Stimulated activated CD4-positive, alpha-beta T cell treated with anti-CD3 and anti-CD28 coated beads, Interleukin-12 subunit alpha, Interleukin-12 subunit beta, amount 100 ng/mL, for 4 hours (primary cell): ENCODE data around the gene DND1.
"Not testable (repeated sequence)": the region's sequence is repeated elsewhere in the genome, so short reads cannot be mapped to it uniquely, and the experiment has no call there.

ENCODE experiments used
- DNase-seq: peaks from one replicate; pipeline ENCODE4 v3.0.0-alpha.2; 2020

Gene DND1

DNA sequence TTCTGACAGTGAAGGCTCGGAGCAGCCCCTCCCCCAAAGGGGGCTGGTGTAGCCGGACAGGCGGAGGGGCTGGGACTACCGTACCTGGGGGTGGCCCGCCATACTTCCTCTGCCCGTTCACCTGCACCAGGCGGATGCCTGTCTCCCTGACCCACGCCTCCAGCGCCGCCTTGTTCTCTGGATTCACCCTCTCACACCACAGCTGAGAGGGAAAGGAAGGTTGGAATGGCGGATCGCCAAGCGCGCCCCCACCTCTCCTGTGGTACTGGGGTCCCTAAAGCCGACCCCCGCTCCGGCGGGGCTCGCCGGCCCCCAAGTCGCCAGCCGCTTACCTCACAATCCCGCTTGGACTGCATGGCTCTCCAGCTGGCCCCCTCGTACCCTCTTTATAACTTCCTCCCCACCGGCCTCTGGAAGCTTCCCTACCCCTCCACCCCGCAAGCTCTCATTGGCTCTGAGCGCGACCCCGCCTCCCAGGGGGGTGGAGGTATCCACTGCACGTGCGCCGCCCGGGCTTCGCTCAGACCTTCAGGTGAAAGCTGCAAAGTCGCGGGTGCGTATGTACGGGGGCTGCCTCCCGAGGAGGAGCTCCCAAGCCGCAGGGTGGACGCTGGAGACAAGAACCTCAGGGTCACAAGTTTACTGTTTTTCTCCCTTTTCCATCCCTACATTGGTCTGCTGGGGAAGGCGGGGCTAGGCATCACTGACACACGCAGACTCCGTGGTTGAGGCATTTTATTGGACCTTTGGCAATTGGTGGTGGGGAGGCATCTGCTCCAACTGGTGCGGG, at the start of gene DND1:
Gene DND1, minus strand, starts transcription at position 390 of the 790 bp plus-strand sequence. Its CDS starts 34 bp downstream, at position 356.
- DNase-seq: no peak

DNA sequence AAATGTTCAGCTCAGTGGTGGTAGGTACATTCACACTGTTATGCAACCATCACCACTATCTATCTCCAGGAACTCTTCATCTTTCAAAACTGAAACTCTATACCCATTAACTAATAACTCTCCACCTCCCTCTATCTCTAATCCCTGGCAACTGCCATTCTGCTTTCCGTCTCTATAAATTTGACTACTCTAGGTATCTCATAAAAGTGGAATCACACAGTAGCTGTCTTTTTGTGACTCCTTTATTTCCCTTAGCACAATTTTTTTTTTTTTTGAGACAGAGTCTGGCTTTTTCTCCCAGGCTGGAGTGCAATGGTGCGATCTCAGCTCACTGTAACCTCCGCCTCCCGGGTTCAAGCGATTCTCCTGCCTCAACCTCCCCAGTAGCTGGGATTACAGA, 48.0 kb upstream of the DND1 start:
- not testable (repeated sequence) for DNase-seq

DNA sequence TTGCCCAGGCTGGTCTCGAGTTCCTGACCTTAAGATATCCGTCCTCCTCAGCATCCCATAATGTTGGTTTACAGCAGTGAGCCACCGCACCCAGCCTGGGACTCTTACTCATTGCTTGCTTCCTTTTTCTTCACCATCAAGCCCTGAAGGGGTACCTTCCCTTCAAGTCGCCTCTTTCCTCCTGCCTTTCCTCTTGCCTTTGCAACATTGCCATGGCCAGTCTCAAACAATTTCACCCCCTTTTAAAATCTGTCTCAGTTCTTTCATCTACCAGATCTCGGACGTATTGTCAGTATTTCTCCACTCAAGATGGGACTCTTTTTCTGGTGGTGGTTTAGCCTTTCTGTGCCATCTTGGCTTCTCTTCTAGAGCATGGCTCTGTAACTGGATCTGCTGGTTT, 47.4 kb upstream of the DND1 start:
- not testable (repeated sequence) for DNase-seq

DNA sequence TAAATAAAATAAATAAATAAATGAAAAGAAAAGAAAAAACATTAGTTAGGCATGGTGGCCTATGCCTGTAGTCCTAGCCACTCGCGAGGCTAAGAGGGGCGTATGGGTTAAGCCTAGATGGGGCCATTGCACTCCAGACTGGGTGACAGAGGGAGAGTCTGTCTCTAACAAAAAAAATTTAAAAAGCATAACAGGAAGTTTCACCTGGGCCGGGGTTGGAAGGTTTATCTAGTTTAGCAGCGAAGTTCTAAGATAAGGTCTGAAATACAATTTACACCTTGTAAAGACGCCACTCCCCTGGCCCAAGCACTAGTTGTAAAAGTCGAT, 44.9 kb upstream of the DND1 start:
- no peak for DNase-seq

DNA sequence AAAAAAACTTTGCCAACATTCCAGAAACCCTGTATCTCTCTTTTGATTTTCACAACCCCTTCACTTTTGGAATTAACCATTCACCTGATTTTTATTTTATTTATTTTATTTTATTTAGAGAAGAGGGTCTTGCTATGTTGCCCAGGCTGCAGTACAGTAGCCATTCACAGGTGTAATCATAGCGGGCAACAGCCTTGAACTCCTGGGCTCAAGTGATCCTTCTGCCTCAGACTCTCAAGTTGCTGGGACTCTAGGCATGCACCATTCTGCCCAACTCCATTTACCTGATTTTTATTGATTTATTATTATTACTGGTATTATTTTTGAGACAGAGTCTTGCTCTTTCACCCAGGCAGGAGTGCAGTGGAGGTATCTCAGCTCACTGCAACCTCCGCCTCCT, 42.9 kb upstream of the DND1 start:
- DNase-seq: not testable (repeated sequence)

DNA sequence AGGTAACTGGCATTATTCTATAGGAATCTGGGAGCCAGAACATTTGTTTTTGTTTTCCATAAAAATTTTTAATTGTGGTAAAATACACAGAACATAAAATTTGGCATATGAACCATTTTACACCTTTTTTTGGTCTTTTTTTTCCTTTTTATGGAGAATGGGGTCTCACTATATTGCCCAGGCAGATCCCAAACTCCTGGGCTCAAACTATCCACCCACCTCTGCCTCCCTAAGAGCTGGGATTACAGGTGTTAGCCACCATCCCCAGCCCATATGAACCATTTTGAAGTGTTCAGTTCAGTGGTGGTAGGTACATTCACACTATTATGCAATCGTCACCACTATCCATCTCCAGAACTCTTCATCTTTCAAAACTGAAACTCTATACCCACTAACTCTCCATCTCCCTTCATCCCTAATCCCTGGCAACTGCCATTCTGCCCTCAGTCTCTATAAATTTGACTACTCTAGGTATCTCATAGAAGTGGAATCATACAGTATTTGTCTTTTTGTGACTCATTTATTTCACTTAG, 40.3 kb upstream of the DND1 start:
- no peak for DNase-seq

DNA sequence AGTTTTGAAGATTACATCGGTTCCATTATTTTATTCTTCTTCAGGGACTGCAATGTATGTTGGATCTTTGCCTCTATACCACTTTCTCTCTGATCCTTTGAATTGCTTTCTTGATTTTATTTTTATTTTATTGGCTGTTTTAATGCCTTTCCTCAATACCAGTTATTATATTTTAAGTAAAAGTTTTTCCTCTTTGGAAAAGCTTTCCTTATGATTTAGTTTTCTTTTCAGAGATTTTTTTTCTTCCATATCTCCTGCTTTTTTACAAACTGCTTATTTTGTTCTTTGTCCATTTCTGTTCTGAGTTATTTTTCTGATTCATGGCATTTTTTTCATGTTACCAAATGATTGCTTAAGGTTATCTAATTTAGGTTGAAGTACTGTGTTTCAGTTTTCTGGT, 38.4 kb upstream of the DND1 start:
- DNase-seq: no peak

DNA sequence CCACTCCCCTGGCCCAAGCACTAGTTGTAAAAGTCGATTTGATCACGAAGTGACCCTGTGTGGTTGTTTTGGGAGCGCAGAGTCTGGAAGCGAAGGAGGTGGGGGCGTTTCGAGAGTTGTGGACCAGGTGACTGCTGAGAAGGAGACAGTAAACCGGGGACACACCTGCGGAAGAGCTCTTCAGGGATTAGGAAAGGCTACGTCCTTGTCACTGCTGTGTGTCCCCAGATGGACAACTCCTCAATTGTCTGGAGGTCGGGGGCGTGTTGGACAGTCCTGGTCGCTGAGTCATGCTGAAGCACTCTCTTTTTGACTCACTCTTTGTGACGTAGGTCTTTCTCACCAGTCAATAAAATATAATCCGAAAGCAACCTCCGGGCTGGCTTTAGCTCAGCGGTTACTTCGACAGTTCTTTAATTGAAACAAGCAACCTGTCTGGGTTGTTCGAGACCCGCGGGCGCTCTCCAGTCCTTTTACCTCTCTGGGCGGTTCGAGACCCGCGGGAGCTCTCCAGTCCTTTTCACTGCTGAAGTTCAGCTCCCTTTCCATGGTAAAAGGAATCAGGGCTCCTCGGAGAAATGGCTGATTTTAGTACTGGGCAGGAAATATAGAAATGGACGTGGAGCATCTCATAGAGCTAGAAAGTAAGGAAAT, 37.6 kb upstream of the DND1 start:
- DNase-seq: peak; percentile 81

DNA sequence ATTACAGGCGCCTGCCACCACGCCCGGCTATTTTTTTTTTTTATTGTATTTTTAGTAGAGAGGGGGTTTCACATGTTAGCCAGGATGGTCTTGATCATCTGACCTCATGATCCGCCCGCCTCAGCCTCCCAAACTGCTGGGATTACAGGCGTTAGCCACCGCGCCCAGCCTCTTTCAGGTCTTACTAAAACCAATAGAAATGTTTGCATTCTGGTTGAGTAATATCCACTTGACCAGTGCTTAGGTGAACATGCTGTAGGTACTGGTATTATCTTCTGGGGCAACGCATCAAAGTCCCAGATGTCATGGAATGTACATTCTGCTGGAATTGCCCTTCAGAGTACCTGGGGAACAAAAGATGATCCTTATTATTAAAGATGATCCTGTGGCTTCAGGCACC, 35.4 kb upstream of the DND1 start:
- not testable (repeated sequence) for DNase-seq

DNA sequence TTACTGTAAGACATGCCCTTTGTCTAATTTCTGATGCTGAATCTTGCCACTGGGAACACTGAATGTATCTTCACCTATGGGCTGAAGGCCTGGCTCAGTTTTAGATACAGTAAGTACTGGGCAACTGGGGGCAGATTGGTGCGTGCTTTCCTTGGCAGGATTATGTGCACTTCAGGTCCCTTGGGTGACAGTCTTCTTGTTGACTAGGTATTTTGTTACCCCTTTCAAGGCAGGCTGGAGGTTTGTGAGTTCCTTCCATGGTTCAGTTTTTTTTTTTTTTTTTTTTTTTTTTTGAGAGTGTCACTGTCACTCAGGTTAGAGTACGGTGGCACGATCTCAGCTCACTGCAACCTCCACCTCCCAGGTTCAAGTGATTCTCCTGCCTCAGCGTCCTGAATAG, 34.4 kb upstream of the DND1 start:
- DNase-seq: no peak

DNA sequence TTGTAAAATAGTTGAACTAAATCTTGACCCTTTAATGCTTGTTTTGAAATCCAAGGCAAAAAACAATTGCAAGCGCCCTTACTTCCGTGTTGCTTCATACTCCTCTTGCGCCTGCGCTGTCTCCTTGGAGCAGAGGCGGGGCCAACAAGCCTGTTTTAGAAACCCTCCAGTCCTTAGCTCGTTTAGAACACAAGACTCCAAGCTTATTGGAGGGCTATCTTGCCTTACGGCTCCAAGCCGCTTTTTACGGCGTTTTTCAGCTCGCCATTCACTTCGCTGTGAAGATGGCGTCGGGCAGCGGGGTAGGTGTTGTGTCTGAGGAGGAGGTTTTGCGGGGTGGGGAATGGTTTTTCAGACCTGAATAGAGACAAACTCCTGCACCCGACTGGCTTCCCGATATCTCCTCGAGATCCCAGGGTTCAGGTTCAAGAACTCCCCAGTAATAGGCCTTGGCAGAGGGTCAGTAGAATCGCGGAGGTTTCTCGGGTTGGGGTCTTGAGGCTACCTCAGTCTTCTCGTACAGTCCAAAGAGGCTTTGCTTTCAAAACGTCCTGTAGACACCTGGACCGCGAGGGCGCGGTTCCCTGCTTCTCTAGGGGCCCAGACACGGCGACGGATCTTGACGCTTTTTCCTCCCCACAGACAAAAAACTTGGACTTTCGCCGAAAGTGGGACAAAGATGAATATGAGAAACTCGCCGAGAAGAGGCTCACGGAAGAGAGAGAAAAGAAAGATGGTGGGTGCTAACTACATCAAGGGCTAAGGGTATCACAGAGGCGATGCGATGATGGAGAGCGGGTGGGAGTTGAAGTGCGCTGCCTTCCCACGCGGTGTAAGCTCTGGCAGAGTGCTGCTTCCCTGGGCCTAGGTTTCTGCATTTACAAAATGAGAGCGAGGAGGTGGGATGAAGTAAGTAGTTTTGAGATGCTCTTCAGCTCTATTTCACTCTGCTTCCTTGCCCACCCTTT, 27.1 kb upstream of the DND1 start, which contains the start of gene ZMAT2:
Gene ZMAT2, plus strand, starts transcription at position 271 of the 968 bp plus-strand sequence. Its CDS starts 14 bp downstream, at position 285.
- peak; percentile 85 for DNase-seq

DNA sequence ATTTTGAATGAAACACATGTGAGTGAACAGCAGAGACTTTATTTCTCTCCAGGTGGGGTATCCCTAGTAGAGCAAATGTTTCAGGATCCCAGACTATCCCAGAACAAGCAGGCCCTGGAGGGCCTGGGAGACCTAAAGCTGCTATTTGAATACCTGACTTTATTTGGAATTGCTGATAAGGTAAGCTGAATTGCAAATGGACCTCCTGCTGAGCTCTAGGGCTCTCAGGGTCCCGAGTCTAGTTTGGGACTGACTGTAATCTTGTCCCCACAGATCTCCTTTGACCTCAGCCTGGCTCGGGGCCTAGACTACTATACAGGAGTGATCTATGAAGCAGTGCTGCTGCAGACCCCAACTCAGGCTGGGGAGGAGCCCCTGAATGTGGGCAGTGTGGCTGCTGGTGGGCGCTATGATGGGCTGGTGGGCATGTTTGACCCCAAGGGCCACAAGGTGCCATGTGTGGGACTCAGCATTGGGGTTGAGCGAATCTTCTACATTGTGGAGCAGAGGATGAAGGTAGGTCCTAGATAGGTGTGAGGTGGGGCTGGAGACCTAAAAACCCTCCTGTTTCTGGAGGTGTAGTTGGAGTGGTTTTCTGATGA, 23.6 kb upstream of the DND1 start:
- DNase-seq: no peak

DNA sequence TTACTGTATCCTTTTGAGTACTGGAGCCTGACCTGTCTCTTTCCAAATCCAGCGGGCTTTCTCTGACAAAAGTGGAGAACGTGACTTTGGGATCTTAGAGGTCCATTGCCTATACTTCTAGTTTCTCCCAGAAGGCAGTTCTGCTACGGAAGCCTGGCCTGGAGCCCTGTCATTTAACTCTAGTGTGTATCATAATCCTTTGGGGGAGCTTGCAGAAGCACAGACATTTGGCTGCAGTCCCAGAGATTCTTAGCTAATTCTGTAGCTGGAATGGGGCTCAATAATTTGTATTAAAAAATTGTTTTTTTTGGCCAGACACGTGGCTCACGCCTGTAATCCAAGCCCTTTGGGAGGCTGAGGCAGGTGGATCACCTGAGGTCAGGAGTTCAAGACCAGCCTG, 20.9 kb upstream of the DND1 start:
- DNase-seq: no peak

DNA sequence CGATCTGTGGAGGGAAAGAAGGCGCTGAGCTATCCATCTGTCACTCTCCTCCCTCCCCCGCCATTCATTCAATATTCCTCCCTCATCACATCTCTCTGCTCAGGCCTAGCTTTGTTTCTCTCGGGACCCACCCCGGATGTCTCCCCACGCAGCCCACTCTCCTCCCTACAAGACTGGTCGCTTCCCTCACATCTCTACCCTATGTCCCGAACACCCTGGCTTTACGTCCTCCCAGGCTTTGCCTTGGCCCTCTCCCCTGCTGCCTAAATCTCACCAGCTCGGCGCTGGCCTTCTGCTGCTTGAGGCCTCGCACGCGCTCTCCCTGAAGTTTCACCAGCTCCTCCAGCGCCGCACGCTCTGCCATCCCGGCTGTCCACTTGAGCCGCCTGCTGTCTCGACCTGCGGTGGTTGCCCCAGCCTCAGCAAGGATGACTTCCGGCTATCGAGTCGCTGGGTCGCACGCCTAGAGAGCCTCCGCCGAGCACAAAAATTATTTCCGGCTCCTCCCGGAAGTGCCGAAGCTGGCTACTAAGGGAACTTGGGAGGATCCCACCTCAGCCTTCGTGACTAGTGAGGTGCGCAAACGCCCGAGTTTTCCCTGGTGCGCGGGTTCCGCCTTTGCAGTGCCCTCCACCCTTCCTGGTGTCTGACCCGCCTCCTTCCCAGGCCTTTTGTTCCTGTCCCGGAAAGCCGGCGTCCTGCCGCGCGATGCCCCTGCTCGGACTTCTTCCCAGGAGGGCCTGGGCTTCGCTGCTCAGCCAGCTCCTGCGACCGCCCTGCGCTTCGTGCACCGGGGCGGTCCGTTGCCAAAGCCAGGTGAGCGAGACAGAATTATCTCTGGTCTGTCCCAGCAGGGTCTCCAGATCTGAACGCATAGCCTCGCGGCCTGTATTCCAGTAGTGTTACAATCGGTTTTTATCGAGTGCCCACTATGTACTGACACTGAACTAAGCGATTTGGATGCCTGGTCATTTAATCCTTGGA, 17.9 kb upstream of the DND1 start, which contains the start of the genes HARS1 and HARS2:
Gene HARS1, minus strand, starts transcription at position 430 of the 984 bp plus-strand sequence. Its CDS starts 66 bp downstream, at position 364.
Gene HARS2, plus strand, starts transcription at position 515 of the 984 bp plus-strand sequence. Its CDS starts 194 bp downstream, at position 709.
- peak; percentile 76 for DNase-seq

DNA sequence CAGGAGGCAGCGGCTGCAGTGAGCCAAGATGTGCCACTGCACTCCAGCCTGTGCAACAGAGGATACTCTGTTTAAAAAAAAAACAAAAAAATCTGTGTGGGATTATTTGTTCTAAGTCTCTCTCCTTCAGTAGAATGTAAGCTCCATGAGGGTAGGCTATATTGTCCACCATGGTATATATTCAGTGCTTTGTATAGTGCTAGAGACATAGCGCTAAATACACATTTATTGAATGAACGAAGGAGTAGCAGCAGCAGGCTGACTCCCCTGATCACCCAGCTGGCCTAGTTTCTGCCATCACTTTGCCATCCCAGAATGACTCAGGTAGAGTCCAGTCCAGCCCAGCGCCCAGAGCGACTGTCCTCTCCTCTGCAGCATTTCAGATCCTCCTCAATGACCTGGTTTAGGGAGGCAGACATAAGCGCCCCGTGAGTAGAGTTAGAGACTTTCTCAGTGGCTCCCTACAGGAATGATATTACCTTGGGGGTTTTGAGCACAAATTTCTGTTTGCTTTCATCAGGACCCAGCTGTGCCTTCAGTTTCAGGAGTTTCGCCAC, 17.1 kb upstream of the DND1 start:
- no peak for DNase-seq

DNA sequence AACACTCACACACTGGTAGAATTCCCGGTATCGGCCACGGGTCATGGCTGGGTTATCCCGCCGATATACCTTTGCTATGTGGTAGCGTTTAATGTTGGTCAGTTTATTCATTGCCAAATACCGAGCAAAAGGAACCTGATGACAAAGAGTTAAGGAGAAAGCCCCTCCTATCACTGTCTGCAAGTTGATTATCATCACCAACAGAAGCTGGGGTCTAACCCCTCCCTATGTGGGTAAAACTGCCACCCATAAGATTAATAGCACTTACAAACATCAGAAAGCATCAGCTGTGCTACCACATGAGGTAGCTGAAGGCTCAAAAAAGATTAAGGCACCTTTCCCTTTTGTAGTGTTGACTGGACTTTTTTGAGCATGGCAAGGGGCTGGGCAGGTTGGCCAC, 5.6 kb upstream of the DND1 start:
- no peak for DNase-seq

DNA sequence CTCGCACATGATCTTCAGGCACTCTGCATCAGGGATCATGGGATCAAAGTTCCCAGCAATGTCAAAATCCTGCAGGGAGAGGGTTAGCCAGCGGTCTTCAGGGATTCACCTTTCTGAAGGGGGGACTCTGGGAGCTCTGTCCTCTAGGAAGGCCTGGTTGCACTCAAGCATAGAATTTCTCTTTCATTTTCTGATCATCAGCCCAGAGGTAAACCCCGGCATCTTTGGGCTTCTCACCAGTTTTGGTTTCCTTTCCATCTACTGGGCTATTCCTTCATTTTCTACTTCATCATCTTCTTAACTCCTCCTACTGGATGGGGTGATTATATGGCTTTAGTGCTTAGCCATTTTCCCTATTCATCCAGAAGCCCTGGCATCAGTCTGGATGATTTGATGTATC, 4.6 kb upstream of the DND1 start:
- no peak for DNase-seq

DNA sequence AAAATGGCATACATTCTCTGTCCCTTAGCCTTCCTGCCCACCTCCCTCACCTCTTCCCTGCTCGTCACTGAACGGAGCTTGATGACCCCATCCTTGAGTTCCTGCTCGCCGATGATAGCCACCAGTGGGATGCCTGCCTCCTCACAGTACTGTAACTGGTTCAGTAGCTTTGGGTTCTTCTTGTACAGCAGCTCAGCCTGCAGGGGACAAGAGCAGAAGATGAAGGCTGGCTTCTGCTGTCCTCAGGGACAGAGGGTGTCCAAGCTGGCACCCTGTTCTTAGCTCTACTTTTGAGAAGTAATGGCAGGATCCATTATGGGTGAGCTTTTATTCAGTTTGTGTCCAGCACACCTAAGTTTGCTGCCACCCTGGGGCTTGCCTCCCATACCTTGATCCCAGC, 1.3 kb upstream of the DND1 start:
- DNase-seq: no peak

DNA sequence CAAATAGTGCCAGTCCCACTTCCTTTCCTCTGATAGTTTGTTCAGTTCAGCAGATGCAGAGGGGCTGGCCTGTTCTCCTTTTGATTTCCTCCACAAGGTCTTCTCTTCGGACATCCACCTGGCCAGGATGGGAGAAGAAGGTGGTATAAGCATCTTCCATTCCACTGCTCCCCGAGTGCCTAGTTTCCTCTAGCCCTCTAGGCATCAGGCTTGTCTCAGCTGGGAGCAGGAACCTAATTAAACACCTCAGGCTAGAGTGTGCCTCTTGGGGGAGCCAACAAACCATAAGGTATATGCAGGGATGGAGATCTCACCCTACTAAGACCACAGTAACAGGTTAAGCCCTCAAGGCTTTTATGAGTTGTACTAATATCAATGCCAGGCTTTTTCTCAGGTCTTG, 835 bp upstream of the DND1 start:
- no peak for DNase-seq

DNA sequence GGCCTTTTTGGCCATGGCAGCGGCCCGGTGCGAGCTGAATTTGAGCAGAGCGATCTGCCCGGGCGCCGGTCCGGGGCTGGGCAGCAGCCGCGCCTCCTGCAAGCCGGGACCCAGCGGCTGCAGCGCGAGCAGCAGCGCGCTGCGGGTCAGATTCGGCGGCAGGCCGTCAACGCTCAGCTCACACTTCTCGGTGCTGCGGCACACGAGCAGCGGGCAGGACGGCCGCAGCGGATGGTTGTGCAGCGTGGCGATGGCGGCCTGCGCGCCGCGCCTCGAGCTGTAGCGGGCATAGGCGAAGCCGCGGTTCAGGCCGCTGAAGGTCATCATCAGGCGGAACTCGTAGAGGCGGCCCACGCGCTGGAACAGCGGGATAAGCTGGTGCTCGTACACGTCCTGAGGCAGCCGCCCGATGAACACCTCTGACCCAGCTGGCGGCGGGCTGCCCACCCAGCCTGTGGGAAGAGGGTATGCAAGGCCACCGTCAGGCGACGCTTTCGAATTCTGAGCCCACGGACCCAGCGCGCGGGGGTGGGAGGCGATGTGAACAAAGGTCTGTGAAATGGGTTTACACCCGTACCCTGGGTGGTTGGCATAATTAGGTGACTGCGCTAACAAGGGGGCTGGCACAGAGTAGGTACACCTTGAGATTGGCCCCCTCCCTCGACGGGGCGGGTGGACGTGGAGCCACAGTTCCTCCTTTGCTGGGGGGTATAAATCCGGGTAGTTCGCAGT, 755 bp downstream of the DND1 start:
- no peak for DNase-seq
